PFSK-1 (cell line): Measurements from ENCODE around the gene GDPD5.

Experiments used
- POLR2AphosphoS5 ChIP-seq: IDR thresholded peaks from 2 replicates; pipeline ENCODE4 v1.6.1; 2012; ENCODE audit warnings: low read depth, mild to moderate bottlenecking, control low read depth, low read length, moderate library complexity
- TAF1 ChIP-seq: IDR thresholded peaks from 2 replicates; pipeline ENCODE4 v1.6.1; 2012; ENCODE audit warnings: low read length, control low read depth, borderline replicate concordance; ENCODE audit not compliant: insufficient read depth

- TF ChIP-seq POLR2AphosphoS5: no peak
- no peak for TF ChIP-seq TAF1
Measured at GRCh38 chr11:75547177-75547576, 21.4 kb upstream of the GDPD5 start.
